Upper lobe of left lung (tissue), 4 donors: ENCODE data around the gene LCP1.

Experiments used
- CTCF ChIP-seq, 6 experiments: fragments of 450-650 bp in 4 of 6; fragments of 200-600 bp in 2 of 6; sonication (generic) in 2 of 6; IDR thresholded peaks; one replicate each; pipeline ENCODE4 v1.5.1; 2016 to 2019; ENCODE audit warnings: antibody characterized with exemption in 6 of 6
- POLR2A ChIP-seq, 4 donors: fragments of 450-650 bp; IDR thresholded peaks; one replicate each; pipeline ENCODE4 v1.5.1; 2016 to 2017; ENCODE audit warnings: antibody characterized with exemption in 4 of 4, mild to moderate bottlenecking in 2 of 4
- POLR2AphosphoS5 ChIP-seq, 2 donors: sonication (generic); formaldehyde crosslinking; IDR thresholded peaks; one replicate each; pipeline ENCODE4 v1.5.1; 2017; ENCODE audit warnings: antibody characterized with exemption in 2 of 2

- TF ChIP-seq CTCF (IDR thresholded peaks at IDR 0.05) (no peak), POLR2AphosphoS5 (IDR thresholded peaks at IDR 0.05) (no peak), POLR2A (IDR thresholded peaks at IDR 0.05) (no peak)
These were observed 55.9 kb downstream of the LCP1 start for GRCh38 chr13:46126056-46126455.
